Measurements from ENCODE around the gene BCDIN3D. TPM values are rescaled to one million over a fixed set of nuclear protein-coding genes. Genes with fewer than 3 reads are reported as not detected.

The BCDIN3D gene
- total and polyA plus RNA-seq, 10 of the 15 experiments (the other 5 are each of a cell fraction or from before 2014, with no cell fraction given): 3.7 to 7.2 (median 6.4) TPM

GRCh38 chr12:49804821-49805220 is 38.1 kb downstream of the BCDIN3D start:
- in situ Hi-C loops (cut with MboI): no loop called here

GRCh38 chr12:49803693-49804450 is 39.0 kb downstream of the BCDIN3D start:
- in situ Hi-C loops (cut with MboI) (no loop called here), intact Hi-C loops (cut with micrococcal nuclease; ENCODE audit: unreplicated experiment) (no loop called here)
- no peaks in the 10 kb centered on the region for H3K4me1 ChIP-seq (ENCODE audit: control insufficient read depth, insufficient read depth, low read length)
- POLR2A ChIA-PET: interaction anchor here (0.8 kb wide), 1 partner anchor 24 kb away, joined by 3 read pairs; the partner anchor contains the start of gene NCKAP5L
- no peaks in the 10 kb centered on the region for H3K79me2 ChIP-seq (ENCODE audit: control insufficient read depth, insufficient read depth, low read length)
- no peak for DNase-seq (ENCODE audit: low read depth, low spot score)
- H3K36me3 ChIP-seq (ENCODE audit: control insufficient read depth in 2 of 2, insufficient read depth in 2 of 2, low read length in 1 of 2): peaks cover 2 to 17% of the 10 kb centered on the region in 2 experiments; a peak in 3 of 4 replicates
- H3K4me3 ChIP-seq: no peak overlapping the region
- no TSS peak for BruUV-seq (replicated peaks)
- no peak for FAIRE-seq
- no peak overlapping the region for H3K27ac ChIP-seq (ENCODE audit: control insufficient read depth, insufficient read depth)
- SMC1A ChIA-PET (ENCODE audit: uncharacterized antibody, unreplicated experiment): no interaction called here
- H2AFZ ChIP-seq (ENCODE audit: control insufficient read depth, low read depth, low read length): no peak overlapping the region
- H3K9ac ChIP-seq (ENCODE audit: control insufficient read depth, insufficient read depth, low read length): no peak overlapping the region
- peak; percentile 60 for ATAC-seq
- no peak overlapping the region for H3K4me2 ChIP-seq (ENCODE audit: control insufficient read depth, insufficient read depth)
- CTCF ChIA-PET: no interaction called here
- WGBS (ENCODE audit: insufficient coverage, insufficient replicate concordance, low lambda C conversion rate, missing lambda C conversion rate): 87% methylated on average over 12 of the region's 12 CpGs
- H4K20me1 ChIP-seq (ENCODE audit: control insufficient read depth, insufficient read depth): no peaks in the 10 kb centered on the region
- RAD21 ChIA-PET (ENCODE audit: unreplicated experiment): interaction anchor here (1.1 kb wide), 1 partner anchor 35 kb away, joined by 3 read pairs; no protein-coding TSS in a partner anchor
- H3K27me3 ChIP-seq (replicated peaks in 1 of 2; ENCODE audit: control insufficient read depth in 2 of 2, insufficient read depth in 2 of 2, low read length in 1 of 2): no peaks in the 10 kb centered on the region
- no peaks in the 10 kb centered on the region for H3K9me3 ChIP-seq (replicated peaks; ENCODE audit: control insufficient read depth, insufficient read depth, low read length)
- TF ChIP-seq KDM1A (IDR thresholded peaks at IDR 0.05; ENCODE audit: borderline replicate concordance) (no peak), ZZZ3 (IDR thresholded peaks at IDR 0.05; ENCODE audit: control insufficient read depth, insufficient read length, low read depth) (no peak), POLR2AphosphoS2 (IDR thresholded peaks at IDR 0.05; ENCODE audit: low read depth, low read length) (no peak), MLLT1 (IDR thresholded peaks at IDR 0.05) (no peak), SMC3 (IDR thresholded peaks at IDR 0.05; ENCODE audit: borderline replicate concordance, low read length) (no peak), RUNX3 (IDR thresholded peaks at IDR 0.05; ENCODE audit: low read length) (no peak), CUX1 (IDR thresholded peaks at IDR 0.05; ENCODE audit: insufficient replicate concordance, low read depth, low read length) (no peak), RFX5 (IDR thresholded peaks at IDR 0.05; ENCODE audit: low read depth, low read length) (no peak)

More at GRCh38 chr12:49804821-49805220, 38.1 kb downstream of the BCDIN3D start:
- H3K9ac ChIP-seq (ENCODE audit: control insufficient read depth, insufficient read depth, low read length): no peak overlapping the region
- H2AFZ ChIP-seq (ENCODE audit: control insufficient read depth, low read depth, low read length): no peak overlapping the region
- intact Hi-C loops (cut with micrococcal nuclease; ENCODE audit: unreplicated experiment): no loop called here
- ChIA-PET POLR2A (interaction anchor here (0.8 kb wide), 1 partner anchor 23 kb away, joined by 3 read pairs; the partner anchor contains the start of gene NCKAP5L), CTCF (interaction anchor here (0.7 to 1.1 kb wide), 2 partner anchors 11 to 155 kb away, joined by 3 read pairs; no protein-coding TSS in a partner anchor), SMC1A (ENCODE audit: uncharacterized antibody, unreplicated experiment) (interaction anchor here (1.1 to 1.9 kb wide), 3 partner anchors 34 to 64 kb away, joined by 3 to 5 read pairs (median 4); partner anchors contain the start of genes BCDIN3D and TMBIM6), RAD21 (ENCODE audit: unreplicated experiment) (interaction anchor here (1.1 kb wide), 1 partner anchor 34 kb away, joined by 3 read pairs; no protein-coding TSS in a partner anchor)
- H4K20me1 ChIP-seq (ENCODE audit: control insufficient read depth, insufficient read depth): no peaks in the 10 kb centered on the region
- H3K4me3 ChIP-seq: no peak overlapping the region
- no peaks in the 10 kb centered on the region for H3K79me2 ChIP-seq (ENCODE audit: control insufficient read depth, insufficient read depth, low read length)
- TF ChIP-seq HCFC1 (IDR thresholded peaks at IDR 0.05; ENCODE audit: low read length) (no peak), MEF2A (IDR thresholded peaks at IDR 0.05; ENCODE audit: insufficient read depth, low read depth, low read length) (no peak)
- no peaks in the 10 kb centered on the region for H3K4me1 ChIP-seq (ENCODE audit: control insufficient read depth, insufficient read depth, low read length)
- FAIRE-seq: no peak
- no peak for ATAC-seq
- H3K27ac ChIP-seq (ENCODE audit: control insufficient read depth, insufficient read depth): no peak overlapping the region
- peaks cover 2 to 17% of the 10 kb centered on the region in 2 experiments; a peak in 3 of 4 replicates for H3K36me3 ChIP-seq (ENCODE audit: control insufficient read depth in 2 of 2, insufficient read depth in 2 of 2, low read length in 1 of 2)
- no TSS peak for BruUV-seq (replicated peaks)
- DNase-seq (ENCODE audit: low read depth, low spot score): no peak
- no peak overlapping the region for H3K4me2 ChIP-seq (ENCODE audit: control insufficient read depth, insufficient read depth)
- H3K27me3 ChIP-seq (replicated peaks in 1 of 2; ENCODE audit: control insufficient read depth in 2 of 2, insufficient read depth in 2 of 2, low read length in 1 of 2): no peaks in the 10 kb centered on the region
- 86% methylated on average over 10 of the region's 10 CpGs for WGBS (ENCODE audit: insufficient coverage, insufficient replicate concordance, low lambda C conversion rate, missing lambda C conversion rate)
- no peaks in the 10 kb centered on the region for H3K9me3 ChIP-seq (replicated peaks; ENCODE audit: control insufficient read depth, insufficient read depth, low read length)
